HG03457 (cell line): Measurements from ENCODE around the gene NKX3-2.

Experiments used
- ATAC-seq: cut with Tn5 transposase; IDR thresholded peaks from one replicate; pipeline ENCODE4 v1.9.1; 2021; ENCODE audit warnings: moderate number of reproducible peaks; ENCODE audit not compliant: unreplicated experiment

NKX3-2 gene

DNA sequence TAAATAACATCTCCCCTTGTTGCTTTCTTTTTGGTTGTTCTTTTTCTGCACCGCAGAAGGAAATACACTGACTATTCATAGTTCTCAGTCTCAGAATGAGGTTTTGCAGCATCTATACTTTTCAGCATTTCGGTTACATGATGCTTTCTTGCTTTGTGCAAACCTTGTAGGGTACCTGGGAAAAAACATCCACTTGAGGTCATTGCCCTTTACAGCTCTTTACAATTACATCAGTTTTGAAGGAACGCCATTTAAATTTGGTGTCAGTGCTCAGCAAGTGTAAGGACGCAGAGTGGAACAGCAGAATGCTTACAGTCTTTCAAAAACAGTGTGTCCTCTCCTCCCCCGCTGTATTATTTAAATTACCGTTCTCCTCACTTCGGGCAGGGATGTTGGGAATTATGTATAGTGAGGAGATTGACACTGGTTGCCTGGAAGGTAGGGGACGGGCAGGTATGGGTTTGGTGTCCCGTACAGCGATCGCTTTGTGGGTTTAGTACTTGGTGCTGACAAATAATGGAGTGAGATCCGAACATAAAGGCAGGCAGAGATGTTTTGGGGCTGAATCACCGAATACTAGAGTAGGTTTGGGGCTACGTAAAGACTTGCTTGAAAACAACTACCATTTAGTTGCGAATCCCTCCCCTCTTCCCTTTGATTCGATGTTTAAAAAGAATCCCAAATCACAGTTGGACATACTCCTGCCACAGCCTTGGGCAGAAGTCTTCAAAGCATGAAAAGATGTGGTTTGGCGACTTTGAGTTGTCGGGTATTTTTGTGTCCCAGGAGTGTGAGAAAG lies 2.0 kb upstream of the NKX3-2 start:
- no peak for ATAC-seq

DNA sequence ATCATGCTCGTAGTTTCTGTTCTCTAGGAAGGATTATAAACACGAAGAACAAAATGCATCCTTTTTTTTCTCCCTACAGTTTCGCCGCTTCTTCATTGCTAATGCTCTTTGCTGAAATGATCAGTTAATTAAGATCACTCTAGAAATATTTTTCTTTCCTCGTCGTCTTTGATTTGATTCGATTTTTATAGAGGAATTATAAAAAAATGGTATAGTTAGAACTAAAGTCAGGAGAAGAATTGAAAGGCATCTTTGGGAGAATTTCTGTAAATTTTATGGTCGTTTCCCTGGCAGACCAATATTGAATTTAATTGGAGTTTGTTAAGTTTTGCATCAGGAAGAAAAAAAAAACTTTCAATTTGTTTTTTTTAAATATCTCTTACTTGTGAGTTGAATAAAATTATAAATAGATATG lies 1.1 kb upstream of the NKX3-2 start:
- ATAC-seq: no peak

DNA sequence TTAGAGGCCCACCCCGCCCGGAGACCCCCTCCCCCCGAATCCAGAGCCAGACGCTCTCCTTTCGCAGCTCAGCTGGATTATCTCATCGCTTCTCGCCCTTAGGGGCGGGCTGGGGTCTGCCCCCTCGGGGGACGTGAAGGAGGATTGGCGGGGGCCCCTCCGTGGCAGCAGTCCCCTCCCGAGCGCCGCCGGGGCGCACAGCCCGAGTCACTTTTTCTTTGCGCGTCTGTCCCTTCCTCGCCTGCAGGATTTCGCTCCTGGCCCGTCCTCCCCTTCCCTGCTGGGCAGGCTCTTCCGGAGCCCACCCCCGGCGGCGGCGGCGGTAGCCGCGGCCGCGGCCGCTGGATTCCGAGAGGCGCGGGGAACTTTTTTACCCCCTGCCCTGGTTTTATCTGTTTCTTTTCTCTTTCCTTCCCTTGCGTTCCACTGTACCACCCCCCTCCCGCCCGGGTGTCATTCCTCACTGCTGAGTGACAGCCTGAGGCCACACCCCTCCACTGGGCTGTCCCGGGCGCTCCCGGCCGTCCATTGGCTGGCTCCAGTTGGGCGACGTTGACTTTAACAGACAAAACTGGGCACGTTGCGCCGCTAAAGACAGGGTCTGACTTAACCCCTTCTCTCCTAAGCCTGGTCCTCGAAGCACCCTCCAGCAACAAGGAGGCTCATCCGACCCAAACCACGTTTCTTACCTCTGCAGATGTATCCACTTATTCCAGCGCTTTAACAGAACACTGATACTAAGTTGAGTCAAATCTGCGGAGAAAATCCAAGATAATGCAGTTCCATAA lies 492 bp upstream of the NKX3-2 start:
- ATAC-seq: peak; percentile 45

DNA sequence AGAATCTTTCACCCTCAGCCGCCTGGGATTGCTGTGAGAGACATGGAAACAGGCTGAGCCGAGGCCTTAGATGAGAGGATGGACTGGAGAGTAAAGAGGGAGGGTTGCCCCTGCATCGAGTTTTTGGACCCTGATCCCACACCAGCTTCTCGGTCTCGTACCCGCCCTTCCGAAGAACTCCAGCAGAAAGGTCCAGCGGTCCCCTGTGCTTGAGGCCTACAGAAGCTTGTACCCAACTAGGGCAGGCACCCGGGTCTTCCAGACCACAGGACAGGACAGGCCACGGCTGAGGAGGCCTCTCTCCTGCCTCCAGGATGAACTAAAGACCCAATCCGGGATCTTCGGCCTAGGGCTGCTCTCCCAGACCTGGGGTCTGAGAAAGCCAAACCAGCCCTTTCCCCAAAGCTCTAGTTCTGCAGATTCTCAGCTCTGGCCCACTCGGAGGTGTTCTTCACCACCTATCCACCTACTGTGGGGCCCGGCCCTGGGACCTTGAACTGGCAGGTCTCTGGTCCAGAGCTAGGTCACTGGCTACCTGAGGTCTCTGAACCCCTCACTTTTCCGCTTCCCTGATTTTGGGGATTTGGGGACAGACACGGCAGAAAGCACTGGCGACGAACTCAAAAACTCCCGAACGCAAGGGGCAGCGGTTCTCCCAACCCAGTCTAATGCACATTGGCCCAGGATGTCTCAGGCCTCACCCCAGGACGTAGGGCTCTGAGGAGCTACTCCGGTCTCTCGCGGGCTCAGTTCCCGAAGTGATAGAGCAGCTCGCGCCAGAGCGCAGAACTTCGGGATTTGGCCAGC lies 1.1 kb downstream of the NKX3-2 start:
- no peak for ATAC-seq

DNA sequence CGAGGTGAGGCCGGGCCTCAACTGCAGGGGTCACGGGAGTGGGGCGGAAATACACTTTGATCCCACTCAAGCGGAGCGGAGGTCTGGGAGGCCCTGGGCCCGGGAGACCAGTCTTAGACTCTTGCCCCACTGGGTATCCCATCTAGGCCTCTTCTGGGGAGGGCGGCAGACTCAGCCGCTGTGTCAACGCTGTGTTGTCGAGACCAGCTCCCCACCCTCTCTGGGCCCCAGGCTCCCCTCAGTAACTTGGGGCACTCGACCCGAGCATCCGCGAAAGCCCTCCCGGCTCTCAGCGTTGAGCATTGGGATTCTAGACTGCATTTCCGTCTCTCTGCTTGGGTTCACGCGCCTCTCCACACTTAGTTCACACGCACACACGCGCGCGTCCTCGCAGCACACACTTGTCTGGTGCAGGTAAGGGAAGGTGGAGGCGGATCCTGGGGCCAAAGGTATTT lies 1.7 kb downstream of the NKX3-2 start:
- ATAC-seq: no peak

DNA sequence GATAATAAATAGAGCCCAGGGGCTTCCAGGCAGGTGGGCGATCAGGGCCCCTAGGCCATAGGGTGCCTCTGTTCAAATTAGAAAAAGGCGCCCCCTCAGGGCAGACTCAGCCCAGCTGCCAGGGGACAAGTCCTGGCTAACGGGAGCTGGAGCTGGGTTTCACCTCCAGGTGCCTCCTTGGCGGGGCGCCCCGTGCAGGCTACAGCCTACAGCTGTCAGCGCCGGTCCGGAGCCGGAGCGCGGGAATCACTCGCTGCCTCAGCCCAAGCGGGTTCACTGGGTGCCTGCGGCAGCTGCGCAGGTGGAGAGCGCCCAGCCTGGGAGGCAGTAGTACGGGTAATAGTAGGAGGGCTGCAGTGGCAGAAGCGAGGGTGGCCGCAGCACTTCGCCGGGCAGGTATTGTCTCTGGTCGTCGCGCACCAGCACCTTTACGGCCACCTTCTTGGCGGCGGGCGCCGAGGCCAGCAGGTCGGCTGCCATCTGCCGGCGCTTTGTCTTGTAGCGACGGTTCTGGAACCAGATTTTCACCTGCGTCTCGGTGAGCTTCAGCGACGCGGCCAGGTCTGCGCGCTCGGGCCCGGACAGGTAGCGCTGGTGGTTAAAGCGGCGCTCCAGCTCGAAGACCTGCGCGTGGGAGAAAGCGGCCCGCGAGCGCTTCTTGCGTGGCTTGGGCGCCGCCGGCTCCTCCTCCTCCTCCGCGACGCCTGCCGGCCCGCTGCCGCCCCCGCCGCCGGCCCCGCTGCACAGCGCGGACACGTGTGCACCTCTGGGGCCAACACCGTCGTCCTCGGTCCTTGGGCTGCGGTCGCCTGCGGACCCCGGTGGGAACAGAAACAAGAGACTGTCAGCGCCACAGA lies 2.4 kb downstream of the NKX3-2 start:
- no peak for ATAC-seq

DNA sequence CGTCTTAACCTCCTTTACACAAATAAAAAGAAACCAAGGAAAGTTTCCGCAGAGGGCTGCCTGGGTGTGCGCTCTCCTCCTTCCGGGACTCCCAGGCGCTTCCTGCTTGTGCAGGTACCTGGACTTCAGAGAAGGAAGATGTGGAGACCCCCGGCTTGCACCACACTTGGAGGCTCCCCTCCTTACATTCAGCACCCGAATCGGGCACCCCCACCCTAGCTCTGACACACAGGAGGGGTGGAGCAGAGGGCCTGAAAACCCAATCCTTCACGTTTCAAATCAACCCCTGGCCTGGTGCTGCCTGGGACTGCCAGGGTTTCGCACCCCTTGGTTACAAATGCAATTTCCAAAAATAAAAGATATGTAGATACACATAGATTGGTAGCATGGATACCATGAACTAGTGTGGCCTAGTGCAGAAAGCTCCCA lies 3.1 kb downstream of the NKX3-2 start:
- no peak for ATAC-seq

DNA sequence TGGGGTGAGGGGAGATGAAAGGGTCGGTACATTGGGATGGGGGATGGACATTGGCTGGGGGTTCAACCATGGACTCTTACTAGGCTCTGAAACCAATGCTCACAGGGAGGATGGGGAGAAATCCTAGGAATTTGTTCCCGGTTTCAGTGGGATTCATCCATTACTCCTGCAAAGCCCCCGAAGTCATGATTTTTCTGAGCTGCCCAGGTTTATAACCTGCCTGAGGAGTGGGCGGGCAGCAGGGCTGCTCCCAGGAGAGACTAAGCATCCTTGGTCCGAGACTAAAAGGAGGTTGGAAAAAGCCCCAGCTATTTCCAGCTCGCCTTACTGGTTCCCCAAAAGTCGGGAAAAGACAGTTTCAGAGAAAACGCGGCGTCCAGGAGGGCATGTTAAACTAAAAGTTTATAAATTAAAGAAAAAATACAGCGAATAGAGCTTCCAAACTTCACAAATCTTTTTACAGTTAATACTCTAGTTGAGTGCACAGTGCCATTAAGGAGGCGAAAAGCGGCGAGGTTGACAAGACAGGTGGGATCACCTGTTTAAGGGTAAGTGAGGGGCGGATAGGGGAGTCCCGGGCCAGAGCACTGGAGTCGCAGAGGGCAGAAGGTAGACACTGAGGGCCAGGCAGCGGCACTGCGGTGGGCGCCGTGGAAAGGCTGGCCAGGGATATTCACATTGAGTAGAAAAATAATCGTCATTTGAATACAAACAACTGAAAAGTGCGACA lies 3.7 kb downstream of the NKX3-2 start:
- ATAC-seq: no peak

DNA sequence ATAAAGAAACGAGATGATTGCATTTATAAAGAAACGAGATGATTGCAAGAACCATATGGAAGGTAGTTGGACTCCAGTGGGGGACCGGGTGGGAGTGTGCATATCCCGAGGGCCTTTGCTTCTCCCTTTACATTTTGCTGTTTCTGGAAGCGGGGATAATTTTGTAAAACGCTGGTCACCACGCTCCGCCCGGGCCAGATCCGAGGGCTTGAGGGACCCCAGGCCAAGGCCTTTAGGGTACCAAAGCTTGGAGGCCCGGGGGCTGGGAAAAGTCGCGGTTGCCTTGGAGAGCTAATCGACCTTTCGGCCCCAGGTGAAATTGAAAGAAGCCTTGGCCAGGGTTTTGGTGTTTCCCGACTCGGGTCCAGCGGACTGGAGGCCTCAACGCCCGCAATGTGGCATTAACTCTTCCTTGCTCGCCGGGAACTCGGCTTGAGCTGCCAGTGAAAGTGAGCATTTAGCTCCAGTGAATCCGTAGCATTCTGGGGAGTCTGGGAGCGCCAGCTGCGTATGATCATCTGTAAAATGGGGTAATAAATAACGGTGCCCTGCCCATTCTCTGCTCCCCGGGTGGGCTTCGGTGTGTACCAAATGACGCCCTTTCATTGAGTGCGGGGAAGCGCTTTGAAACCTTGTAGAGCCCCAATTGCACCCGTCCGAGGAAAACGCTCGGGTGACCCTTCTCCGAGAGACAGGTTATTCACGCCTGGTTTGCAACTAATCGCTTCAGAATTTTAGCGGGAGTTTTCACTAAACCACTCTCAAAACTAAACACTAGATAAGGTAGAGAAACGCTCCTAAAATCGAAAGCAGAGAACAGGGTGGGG lies 4.5 kb downstream of the NKX3-2 start:
- ATAC-seq: no peak

DNA sequence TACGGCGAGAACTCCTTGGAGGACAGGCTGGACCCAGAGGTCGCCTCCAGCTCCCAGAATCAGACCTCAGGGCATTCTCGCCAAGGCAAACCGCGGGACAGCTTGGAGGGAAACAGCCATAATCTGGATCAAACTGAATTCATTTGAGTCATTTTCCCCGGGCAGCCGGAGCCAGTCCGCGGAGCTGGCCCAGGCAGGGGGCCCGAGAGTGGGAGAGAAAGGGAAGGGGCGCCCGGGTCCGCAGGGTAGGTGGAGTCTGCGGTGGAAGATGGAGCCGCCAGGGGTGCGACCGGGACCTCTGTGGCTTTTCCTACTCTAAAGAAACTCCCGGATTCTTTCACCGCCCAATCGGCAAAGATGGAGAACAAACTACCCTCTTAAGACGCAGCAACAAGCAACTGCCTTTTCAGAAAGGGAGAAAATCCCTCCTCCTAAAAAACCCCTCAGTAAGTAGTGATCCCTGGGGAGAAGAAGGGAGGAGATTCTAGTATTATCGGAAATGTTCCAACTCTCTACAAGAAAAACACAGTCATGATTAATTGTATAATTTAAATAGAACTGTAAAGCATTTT lies 5.2 kb downstream of the NKX3-2 start:
- ATAC-seq: no peak

DNA sequence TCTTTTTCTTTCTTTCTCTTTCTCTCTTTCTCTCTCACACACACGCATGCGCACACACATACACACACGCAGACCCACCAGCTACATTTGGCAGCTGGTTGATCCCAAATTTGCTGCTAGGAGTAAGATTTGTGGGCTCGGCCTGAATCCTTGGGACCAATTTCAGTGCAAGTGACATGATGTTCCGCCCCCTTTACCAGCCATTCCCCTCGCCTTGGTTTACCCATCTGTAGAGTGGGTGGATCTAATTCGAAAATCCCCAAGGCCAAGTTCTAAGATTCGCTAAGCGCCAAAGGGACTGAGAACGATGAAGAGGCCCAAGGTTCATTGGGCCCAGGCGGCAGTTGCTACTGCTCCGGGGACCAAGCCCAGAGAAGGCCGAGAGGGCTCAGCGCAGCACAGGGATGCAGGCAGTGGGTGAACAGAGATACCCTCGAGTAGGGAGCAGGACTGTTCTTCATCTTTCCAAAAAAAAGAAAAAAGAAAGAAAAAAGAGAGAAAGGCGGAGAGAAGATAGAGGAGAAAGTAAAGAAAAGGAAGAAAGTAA lies 5.8 kb downstream of the NKX3-2 start:
- no peak for ATAC-seq

DNA sequence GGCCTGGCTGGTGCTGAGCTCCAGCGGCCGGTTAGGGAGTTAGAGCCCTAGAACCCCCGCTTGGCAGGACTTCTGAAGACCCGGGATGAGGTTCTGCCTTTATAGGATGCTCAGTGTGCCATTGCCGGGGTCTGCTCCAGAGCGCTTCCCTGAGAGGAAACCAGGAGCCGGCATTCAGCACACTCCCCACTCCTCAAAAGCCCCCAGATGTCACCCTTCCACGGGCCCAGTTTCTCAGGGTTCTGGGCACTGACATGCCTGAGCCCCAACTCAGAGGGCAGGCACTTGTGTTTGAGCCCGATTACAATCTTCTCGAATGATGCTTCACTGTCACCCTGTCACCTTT lies 6.5 kb downstream of the NKX3-2 start:
- ATAC-seq: no peak

DNA sequence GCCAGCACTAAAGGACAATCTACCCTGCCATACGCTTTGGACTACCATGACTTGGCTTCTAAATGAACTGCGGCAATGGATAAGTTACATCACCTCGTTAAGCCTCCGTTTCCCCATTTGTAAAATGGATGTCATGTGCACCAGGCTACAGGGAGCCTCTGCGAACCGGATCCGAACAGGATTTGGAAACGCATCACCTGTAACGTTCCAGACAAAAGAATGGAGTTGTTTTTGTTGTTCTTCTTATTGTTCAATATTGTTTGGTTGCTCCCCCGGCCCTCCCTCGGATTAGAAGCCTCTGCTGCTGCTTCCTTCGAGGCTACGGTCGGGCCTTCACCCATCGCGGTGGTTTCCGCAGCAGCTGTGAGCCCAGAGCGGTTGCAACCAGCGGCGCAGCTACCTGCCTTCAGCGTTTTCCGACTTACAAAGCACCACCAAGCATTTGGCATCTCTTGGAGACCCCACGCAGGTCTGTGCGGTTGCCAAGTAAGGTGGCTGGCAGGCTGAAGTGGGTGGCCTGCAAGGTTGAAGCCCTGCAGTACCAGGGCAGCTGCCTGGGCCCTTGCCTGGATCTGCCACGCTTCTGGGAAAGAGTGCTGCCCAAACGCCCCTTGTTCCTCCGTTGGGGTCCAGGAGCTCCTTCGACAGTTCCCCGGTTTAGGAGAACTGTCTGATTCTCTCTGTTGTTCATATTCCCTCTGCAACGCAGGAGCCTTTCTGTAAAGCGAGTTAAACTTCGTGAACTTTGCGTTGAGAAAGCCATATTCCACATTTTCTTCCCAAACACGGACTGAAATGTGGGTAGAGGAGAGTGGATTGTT lies 7.1 kb downstream of the NKX3-2 start:
- ATAC-seq: no peak

DNA sequence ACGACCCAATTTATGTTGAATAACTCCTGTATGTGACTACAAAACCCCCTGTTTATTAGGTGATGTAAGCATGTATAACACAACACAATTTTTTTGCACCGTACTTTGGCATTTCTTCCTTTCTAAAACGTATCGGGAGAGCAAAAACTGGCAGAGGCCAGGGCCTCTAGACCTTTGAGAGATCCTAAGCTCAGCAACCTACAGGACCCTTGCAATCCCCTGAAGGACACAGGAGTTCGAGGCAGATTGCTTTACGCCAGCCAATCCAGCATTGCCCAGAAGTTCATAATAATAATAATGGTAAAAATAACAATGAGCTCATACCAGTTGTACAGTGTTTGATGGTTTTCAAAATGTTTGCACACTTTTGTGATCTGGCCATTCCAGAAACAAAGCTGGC lies 7.7 kb downstream of the NKX3-2 start:
- ATAC-seq: no peak

DNA sequence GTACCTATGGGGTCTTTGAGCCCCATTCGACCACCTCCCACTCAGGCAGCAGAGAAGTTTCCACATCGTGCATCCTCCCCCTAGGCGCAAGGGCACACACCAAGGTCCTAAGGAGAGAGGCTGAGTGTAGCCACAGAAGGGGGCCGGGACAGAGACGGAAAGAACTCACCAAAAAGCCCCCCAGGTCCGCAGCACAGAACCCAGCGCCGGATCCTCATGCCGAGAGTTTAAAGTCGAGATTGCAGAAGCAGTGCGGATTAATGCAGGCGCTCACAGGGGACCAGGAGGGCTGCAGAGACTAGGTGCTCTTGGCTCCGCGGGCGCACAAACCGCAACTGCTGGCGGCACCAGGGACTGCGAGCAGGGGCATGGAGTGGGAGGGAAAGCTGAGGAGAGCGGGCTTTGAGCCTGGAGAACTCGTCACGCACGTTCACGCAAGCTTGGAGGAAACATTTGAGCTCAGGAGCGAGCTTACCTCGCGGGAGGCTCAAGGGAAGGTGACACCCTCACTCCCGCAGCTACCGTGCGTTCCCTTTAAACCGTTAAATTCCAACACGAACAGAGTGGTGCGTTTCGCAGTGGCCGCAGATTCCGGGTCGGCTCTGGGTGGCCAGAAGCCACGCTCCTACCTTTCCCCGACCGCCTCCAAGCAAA lies 8.5 kb downstream of the NKX3-2 start:
- ATAC-seq: no peak

DNA sequence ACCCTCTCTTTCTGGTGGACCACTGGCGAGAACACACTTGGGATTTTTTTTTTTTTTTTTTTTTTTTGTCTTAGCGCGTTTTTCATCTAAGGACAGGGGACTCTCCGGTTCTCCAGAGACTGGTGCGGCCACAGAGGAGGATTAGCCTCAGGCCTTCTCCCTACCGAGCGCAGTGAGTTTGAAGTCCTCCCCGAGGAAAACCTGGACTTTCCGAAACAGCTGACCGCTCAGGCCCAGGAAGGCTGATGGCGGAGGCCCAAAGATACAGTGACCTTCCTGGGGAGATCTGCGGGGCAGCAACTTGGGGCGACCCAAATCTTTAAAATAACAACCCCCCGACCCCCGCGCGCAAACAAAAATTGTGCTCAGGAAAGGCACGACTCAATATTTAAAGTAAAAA lies 9.2 kb downstream of the NKX3-2 start:
- ATAC-seq: no peak
